Endometrial microvascular endothelial cells (primary cell): ENCODE data around the gene PHYKPL. TPM values are rescaled to one million over a fixed set of nuclear protein-coding genes. Genes with fewer than 3 reads are reported as not detected.
"Not testable (repeated sequence)": the region's sequence is repeated elsewhere in the genome, so short reads cannot be mapped to it uniquely, and the experiment has no call there.

ENCODE experiments used
- in situ Hi-C: cut with HindIII; loops from 2 replicates; pipeline ENCODE4 v1.10.0; 2017; ENCODE audit warnings: low sequenced_read_pairs, low pct_unique_long_range_greater_than_20kb; ENCODE audit errors: inconsistent ontology term
- total RNA-seq: library from RNA; depleted of rRNA; stranded (reverse); fragments of >200 nt; gene quantifications from one replicate; pipeline ENCODE4 v1.2.3, GENCODE V29; 2015; ENCODE audit errors: inconsistent ontology term

PHYKPL gene
- total RNA-seq, 1 donor from 2014 or later = 23.1 TPM

DNA sequence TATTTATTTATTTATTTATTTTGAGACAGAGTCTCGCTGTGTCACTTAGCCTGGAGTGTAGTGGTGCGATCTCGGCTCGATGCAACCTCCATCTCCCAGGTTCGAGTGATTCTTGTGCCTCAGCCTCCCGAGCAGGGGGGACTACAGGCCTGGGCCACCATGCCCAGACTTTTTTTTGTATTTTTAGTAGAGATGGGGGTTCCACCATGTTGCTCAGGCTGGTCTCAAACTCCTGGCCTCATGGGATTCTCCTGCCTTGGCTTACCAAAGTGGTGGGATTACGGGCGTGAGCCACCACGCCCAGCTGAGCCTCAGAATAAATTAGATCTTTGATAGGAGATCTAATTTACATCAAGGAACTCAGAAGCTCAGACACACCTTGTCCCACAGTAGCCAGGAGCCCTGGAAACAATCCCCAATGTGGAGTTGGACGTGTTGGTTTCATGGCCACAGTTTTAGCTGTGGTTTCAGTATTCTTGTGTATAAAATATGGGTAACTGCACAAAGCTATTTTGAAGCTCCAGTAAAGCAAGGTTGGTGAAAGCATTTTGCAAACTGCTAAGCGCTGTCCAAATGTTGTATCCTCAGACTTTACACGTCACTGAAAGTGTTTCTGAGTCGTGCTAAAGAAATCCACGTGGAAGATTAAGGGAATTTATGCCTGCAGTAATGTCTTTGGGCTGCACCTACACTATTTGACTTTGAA lies 31.2 kb downstream of the PHYKPL start:
- in situ Hi-C loops = no loop called here

DNA sequence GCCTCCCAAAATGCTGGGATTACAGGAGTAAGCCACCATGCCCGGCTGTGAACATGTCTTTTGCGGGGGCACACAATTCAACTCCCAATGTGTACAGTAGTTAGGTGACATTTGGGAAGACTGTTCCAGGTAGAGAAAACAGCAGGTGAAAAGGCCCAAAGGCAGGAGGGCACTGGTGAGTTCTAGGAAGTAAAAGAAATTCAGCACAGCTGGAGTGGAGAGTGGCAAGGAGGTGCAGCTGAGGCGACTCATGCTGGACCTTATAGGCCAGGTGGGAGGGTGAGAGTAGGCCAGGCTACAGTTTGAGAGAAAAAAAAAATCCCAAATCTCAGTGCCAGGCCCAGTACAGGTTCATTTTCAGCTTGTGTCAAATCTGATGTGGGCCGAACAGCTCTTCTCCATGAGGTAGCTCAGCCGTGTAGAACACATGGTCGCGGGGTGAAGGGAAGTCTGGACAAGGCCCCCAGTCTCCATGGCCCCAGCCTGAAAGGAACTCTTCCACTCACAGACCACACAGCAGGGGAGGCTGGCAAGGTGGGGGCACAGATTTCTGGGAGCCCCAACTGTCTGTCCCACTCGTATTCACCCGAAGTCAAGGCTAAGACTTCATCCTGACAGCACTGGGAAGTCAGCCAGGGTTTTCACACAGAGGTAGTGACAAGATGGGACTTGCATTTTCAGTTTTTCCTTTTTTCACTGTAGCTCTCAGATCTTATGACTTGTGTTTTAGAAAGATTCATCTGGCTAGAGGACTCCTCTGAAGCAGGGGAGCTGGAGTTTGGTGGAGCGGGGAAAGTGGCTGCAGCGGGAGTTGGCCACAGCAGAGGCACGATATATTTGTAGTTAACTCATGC lies 32.8 kb downstream of the PHYKPL start:
- in situ Hi-C loops = no loop called here

DNA sequence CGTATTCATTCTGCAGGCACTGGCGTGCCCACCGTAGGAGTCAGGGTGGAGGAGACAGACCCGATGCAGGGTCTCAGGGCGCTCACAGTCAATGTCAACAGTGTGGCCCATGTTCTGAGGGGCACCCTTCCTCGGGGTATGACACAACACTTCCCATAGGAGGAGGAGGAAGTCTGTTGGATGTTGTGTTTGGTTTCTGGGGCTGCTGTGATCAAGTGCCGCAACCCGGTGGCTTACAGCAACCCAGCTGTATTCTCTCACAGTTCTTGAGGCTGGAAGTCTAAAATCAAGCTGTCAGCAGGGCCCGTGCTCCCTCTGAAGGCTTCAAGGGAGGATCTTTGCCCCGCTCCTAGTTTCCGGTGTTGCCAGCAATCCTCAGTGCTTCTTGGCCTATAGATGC lies 33.9 kb downstream of the PHYKPL start:
- in situ Hi-C loops = no loop called here

DNA sequence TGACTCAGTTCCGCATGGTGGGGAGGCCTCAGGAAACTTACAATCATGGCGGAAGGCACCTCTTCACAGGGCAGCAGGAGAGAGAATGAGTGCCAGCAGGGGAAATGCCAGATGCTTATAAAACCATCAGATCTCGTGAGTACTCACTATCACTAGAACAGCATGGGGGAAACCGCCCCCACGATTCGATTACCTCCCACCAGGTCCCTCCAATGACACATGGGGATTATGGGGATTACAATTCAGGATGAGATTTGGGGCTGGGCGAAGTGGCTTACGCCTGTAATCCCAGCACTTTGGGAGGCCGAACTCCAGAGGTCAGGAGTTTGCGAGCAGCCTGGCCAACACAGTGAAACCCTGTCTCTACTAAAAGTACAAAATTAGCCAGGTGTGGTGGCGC lies 34.5 kb downstream of the PHYKPL start:
- in situ Hi-C loops = not testable (repeated sequence)

DNA sequence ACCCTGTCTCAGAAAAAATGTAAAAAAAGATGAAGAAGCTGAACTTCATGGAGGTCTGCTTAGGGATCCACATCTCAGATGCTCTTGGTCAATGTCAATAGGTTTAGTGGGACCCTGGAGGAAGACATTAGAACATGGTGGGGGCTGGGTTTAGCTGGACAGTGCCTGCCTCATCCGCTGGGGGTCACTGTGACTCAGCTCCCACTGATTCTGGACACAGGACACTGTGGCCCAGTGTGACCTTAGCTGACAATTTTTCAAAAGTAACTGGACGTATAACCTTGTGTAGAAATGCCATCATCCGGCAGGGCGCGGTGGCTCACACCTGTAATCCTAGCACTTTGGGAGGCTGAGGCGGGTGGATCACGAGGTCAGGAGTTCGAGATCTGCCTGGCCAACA lies 35.6 kb downstream of the PHYKPL start:
- in situ Hi-C loops = no loop called here

DNA sequence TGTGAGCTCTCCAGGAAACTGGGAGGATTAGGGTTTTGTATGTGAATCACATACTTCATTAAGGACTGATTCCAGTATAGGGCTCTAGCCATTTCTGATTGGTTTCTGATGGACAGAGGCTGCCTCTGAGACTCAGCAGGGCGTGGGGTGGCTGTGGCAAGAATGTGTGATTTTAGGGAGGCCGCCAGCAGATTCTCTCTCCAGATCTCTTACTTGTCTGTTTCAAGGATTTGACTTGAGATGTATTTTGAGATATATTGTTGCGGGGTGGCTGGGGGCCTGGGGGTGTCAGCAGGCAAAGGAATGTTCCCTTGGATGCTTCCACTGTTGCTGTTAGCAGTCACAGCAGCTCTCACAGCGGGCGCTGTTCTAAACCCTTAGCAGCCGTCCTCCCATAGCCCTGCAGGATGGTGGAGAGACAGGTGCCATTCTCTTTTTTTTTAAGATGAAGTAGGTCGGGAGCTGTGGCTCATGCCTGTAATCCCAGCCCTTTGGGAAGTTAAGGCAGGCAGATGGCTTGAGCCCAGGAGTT lies 36.3 kb downstream of the PHYKPL start:
- in situ Hi-C loops = no loop called here

DNA sequence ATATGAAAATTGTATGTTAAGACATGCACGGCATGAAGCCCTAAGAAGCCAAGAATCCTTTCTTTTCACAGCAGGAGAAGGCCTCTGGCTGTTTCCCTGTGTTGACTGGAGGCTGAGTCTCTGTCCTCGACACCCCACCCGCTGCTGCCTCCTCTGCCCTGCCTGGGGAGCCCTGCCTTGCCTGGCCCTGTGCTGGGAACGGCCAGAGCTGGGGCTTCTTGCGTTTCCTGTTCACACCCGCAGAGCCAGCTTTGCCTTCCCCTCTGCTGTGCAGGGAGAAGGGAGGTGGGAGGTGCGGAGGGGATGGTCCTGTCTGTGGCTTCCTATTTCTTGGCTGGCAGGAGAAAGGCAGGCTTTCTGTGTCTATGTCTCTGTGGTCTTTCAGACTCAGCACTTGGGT lies 38.6 kb downstream of the PHYKPL start:
- in situ Hi-C loops = no loop called here

DNA sequence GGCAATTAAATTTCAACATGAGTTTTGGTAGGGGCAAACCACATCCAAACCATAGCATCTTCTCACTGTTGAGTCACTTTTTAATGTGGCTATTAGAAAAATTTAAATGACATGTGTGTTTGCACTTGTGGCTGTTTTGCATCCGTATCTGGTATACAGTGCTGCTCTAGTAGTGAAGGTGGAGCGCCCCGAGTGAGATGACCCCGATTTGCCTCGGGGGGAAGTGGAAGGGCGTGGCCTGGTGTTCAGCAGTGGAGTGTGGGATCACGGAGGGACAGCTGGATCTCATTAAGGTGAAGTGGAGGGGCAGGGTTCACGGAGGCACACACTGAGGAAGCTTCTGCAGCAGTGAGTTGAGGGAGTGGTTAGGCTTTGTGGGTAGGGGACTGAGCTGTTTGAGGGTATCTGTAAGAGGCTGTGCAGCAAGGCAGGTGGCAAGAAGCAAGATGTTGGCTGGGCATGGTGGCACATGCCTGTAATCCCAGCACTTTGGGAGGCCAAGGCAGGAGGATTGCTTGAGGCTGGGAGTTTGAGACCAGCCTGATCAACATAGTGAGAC lies 39.3 kb downstream of the PHYKPL start:
- in situ Hi-C loops = no loop called here

DNA sequence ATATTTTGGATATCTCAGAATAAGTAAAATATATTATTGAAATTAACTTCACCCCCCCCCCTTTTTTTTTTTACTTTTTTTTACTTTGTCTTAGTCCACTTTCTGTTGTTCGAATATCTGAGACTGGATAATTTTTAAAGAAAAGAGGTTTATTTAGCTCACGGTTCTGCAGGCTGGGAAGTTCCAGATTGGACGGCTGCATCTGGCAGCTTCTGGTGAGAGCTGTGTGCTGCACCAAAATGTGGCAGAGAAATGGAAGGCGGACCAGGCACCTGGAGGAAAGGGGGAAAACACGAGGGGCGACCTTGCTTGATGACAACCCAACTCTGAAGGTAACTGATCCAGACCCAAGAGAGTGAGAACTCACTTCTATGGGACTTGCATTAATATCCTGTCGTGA lies 39.8 kb downstream of the PHYKPL start:
- in situ Hi-C loops = no loop called here

DNA sequence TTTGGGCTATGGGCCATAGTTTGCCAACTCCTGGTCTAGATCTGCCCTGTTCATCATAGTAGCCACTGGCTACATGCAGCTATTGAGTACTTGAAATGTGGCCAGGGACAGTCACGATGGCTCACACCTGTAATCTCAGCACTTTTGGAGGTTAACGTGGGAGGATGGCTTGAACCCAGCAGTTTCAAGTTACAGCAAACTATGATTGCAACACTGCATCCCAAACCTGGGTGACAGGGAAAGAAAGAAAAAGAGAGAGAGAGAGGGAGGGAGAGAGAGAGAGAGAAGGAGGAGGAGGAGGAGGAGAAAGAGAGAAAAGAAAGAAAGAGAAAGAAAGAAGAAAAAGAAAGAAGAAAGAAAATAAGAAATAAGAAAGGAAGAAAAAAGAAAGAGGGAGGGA lies 40.4 kb downstream of the PHYKPL start:
- in situ Hi-C loops = no loop called here

DNA sequence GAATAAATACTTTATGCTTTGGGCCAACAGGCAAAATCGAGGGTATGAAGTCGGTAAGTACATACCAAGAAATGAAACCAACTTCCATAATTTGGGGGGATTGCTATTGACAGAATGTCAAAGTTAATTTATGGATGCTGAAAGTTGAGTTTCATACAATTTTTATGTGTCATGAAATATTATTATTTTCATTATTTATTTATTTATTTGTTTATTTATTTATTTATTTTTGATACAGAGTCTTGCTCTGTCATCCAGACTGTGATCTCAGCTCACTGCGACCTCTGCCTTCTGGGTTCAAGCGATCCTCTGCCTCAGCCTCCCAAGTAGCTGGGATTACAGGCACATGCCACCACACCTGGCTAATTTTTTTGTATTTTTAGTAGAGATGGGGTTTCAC lies 40.9 kb downstream of the PHYKPL start:
- in situ Hi-C loops = no loop called here

DNA sequence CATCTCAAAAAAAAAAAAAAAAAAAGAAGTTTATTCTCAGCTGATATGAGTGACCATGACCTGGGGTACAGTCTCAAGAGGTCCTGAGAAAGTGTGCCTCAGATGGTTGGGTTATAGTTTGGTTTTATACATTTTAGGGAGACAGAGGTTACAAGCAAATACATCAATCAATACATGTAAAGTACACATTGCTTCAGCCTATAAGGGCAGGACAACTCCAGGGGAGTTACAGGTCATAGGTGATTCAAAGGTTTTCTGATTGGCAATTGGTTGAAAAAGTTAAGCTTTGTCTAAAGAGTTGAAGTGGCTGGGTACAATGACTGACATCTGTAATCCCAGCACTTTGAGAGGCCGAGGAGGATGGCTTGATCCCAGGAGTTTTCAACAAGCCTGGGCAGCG lies 43.2 kb downstream of the PHYKPL start:
- in situ Hi-C loops = no loop called here

DNA sequence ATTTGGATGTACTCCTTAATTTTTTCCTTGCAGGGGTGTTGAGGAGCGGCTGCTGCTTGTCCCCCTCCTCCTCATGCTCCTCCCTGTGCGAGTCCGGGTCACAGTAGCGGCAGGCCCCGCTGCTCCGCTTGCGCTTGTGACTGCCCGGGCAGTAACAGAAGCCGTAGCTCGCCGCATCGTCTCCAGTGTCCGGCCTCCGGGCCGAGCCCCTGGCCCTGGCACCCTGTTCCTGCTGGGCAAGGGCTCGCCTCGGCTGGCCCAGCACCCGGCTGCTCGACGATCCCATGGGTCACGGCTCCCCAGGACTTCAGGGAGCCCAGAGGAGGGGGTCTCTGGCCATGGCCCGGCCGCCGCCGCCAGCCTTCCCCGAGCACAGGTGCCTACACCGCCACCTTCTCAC lies 45.6 kb downstream of the PHYKPL start, which contains the start of gene GMCL2:
Gene GMCL2 (minus strand): TSS at position 358 of the 400 bp plus-strand sequence. CDS start 72 bp downstream, at position 286.
- in situ Hi-C loops = no loop called here

DNA sequence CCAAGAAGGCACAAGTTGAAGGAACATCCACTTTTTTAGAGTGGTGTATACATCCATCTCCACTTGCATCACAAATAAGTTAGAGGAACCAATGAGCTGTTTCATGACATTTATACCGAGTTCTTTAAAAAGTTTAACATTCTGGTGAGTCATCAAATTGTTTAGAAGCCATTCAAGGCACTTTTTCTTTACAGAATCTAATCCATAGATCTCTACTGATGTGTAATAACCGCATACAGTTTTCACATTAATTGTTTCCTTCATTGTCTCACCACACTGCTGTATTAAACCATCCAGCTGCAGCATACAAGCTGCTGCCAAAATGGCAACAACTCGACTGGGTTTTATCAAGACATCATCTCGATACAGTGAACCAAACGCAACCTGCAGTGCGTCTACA lies 46.2 kb downstream of the PHYKPL start:
- in situ Hi-C loops = no loop called here

DNA sequence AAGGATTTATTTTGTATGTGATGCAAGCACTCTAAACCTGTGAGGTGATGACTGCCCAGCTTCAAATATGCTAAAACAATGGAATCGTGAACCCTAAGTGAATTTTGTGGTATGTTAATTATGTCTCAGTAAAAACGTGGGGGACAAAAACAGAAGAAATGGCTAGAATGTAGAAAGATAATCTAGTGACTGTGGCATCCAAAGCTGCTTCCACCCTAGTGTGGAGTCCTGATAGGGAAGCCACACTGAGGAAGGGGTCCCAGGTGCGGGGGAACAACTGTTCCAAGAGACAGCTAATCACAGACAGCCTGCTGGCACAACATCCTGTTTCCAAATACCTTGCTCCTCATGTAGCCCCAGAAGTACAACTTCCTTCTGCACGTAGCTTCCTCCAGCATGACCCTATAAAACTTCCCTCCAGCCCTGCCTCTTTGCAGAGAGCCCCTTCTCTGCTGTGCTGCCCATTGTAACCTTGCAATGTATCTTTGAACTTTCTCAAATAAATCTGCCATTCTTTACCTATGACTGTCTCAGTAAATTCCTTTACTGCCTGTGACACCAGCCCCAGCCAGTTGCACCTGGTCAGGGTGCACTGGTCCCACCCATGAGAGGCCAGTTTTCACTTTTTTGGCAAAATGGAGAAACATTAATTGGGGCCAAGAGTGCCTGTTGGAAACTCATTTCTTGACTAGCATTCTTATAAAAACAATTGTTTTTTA lies 50.3 kb downstream of the PHYKPL start:
- in situ Hi-C loops = no loop called here

DNA sequence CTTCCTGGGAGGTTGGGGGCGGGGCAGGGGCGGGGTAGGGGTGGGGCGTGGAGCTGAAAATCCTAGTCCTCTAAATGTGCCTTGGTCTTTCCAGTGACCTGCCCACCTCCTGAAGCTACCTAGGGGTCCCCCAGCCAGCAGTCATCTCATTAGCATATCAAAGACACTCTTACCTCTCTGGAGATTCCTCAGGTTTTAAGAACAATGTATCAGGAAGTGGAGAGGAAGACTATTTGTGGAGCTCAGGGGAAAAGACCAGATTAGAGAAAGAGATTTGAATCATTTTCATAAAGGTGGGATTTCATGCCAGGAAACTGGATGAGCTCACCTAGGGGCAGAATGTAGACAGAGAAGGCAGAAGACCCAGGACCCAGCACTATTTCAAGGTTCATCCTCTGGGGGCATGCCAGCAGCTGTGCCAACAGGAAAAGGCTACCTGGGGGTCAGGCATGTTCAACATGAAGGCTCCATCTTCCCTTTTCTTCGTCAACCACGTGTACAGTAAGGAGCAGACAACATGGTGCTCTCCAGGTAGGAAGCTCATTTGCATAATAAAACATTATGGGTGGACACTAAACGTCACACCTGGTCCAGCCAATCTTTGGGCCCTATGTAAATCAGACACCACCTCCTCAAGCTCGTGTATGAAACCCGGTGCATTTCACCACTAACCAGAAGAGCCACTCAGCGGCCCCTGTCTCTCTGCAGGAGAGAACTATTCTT lies 52.3 kb downstream of the PHYKPL start:
- in situ Hi-C loops = no loop called here

DNA sequence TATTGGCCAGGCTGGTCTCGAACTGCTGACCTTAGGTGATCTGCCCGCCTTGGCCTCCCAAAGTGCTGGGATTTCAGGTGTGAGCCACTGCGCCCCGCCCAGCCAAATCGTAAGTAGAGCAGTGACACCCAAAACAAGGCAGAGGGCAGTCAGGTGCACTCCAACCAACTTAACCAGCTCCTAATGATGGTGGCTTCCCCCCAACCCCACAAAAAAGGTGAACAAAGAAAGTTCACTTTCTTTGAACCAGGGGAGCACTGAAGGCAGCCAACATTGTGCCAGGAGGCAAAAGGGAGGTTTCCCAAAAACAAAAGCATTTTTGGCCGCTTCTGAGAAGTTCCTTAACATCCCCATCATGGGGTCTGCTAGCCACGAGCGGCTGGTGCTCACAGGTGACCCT lies 55.0 kb downstream of the PHYKPL start:
- in situ Hi-C loops = no loop called here

DNA sequence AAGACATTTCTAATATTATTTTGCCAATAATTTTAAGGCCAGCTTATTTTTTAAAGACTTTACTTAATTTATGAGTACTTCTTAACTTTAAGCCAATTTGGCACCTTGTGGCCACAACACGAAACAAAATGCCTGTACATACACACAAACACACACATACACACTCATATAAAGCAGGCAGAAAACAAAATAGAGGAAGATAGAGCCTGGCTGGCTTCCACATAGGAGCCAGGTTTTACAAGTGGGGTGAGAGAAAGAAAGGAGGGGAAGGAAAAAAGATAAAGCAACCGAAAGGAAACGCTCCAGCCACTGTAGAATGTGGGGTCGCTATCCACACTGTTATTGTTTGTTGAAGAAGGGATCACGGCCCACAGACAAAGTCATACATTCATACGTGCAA lies 55.8 kb downstream of the PHYKPL start:
- in situ Hi-C loops = no loop called here

DNA sequence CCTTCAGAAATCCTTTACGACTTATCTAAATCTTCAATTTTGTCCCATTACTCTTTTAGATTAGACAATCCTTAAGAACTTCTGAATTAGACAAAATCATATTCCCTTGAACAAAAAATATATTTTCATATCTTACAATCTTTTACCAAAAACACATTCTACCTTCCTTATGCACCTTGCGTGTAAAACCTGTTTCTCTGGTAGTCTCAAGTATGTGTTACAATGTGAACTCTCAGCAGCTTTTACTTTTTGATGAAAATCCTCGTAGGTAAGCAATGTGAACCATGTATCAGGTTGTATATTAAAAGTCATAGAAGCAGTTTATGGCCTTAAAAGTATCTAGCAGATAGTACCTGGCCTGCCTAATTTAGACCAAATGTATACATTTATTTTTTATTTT lies 58.1 kb downstream of the PHYKPL start:
- in situ Hi-C loops = no loop called here
